ENCODE results near the gene ZNF556. TPM values are rescaled to one million over a fixed set of nuclear protein-coding genes. Genes with fewer than 3 reads are reported as not detected.
"Not testable (repeated sequence)": the region's sequence is repeated elsewhere in the genome, so short reads cannot be mapped to it uniquely, and the experiment has no call there.

The ZNF556 gene
- total RNA-seq, 1 experiment from 2014 or later = not detected

DNA sequence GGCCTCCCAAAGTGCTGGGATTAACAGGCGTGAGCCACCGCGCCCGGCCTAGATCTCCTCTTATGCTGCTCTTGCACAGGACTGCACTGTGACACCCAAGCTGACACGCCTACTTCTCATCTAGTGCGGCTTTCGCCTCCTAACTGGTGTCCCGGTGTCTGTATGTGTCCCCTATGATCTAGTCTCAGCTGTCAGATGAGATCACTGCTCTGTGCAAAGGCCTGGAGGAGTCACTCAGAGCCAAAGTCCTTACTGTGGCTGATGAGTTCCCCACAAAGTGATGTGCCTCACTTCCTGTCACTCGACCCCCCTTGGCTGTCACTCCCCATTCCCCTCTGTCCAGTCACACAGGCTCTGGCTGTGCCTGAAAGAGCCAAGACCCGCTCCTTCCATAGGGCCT is 2.5 kb downstream of the ZNF556 start:
- ChIA-PET CTCF (interaction anchor here (1.1 kb wide), 1 partner anchor 18 kb away, joined by 3 read pairs; no protein-coding TSS in a partner anchor), POLR2A (no interaction called here), RAD21 (ENCODE audit: low non-redundant PET in 1 of 2, low total read pairs in 2 of 2, uncharacterized antibody in 2 of 2, unreplicated experiment in 2 of 2) (no interaction called here)
- Histone ChIP-seq H3K27ac (ENCODE audit: low read depth, low read length) (no peak overlapping the region), H4K20me1 (ENCODE audit: insufficient read depth) (no peaks in the 10 kb centered on the region), H3K9me3 (ENCODE audit: control insufficient read depth in 1 of 2, insufficient read depth in 1 of 2, low read depth in 1 of 2, low read length in 2 of 2) (peaks cover 0 to 10% of the 10 kb centered on the region in 2 experiments; a peak in 1 of 4 replicates), H3K4me2 (ENCODE audit: low read length) (no peak overlapping the region), H3K9me2 (ENCODE audit: insufficient read depth) (no peaks in the 10 kb centered on the region), H3K36me3 (ENCODE audit: control insufficient read depth in 1 of 2, insufficient read depth in 2 of 2, low read length in 2 of 2) (no peaks in the 10 kb centered on the region), H3K4me3 (replicated peaks in 1 of 2; ENCODE audit: low read depth in 1 of 2, low read length in 2 of 2) (no peak overlapping the region), H2AFZ (ENCODE audit: low read depth, low read length, poor library complexity, severe bottlenecking) (no peak overlapping the region), H3K27me3 (ENCODE audit: insufficient read depth, low read length) (no peaks in the 10 kb centered on the region), H3K4me1 (ENCODE audit: control insufficient read depth in 1 of 2, insufficient read depth in 2 of 2, low read length in 2 of 2) (no peaks in the 10 kb centered on the region), H3K79me2 (ENCODE audit: insufficient read depth, low read length) (no peaks in the 10 kb centered on the region), H3K9ac (ENCODE audit: low read length) (no peak overlapping the region)
- ATAC-seq (no peak), DNase-seq (ENCODE audit: low read depth, low spot score) (no peak)
- BruUV-seq (replicated peaks) = no TSS peak
- intact Hi-C loops (cut with micrococcal nuclease) = loop anchor here (2.0 kb wide), 1 partner anchor 221 kb away; no protein-coding TSS in a partner anchor
- TF ChIP-seq CBX3 (IDR thresholded peaks at IDR 0.05; ENCODE audit: low read depth) (no peak), RAD21 (IDR thresholded peaks at IDR 0.05; ENCODE audit: low read depth) (no peak), ZNF274 (IDR thresholded peaks at IDR 0.05; ENCODE audit: low read depth, low read length) (no peak), ZFX (IDR thresholded peaks at IDR 0.05) (no peak), POLR2AphosphoS5 (IDR thresholded peaks at IDR 0.05; ENCODE audit: low read depth, low read length) (no peak), EZH2phosphoT487 (IDR thresholded peaks at IDR 0.05; ENCODE audit: borderline replicate concordance) (no peak), JUND (IDR thresholded peaks at IDR 0.05) (no peak), TCF7L2 (IDR thresholded peaks at IDR 0.05; ENCODE audit: borderline replicate concordance, extremely low read depth, insufficient read depth, insufficient read length) (no peak), EGR1 (IDR thresholded peaks at IDR 0.05; ENCODE audit: low read depth) (no peak), SRF (IDR thresholded peaks at IDR 0.05; ENCODE audit: low read depth) (no peak)

DNA sequence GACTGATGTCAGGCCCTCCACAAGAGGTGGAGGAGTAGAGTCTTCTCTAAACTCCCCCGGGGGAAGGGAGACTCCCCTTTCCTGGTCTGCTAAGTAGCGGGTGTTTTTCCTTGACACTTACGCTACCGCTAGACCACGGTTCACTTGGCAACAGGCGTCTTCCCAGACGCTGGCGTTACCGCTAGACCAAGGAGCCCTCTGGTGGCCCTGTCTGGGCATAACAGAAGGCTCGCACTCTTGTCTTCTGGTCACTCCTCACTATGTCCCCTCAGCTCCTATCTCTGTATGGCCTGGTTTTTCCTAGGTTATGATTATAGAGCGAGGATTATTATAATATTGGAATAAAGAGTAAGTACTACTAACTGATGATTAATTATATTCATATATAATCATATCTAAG is 5.0 kb downstream of the ZNF556 start:
- CTCF ChIA-PET = interaction anchor here (0.7 to 1.2 kb wide), 2 partner anchors 165 to 224 kb away, joined by 4 to 10 read pairs; no protein-coding TSS in a partner anchor
- TF ChIP-seq, protein P1, sequence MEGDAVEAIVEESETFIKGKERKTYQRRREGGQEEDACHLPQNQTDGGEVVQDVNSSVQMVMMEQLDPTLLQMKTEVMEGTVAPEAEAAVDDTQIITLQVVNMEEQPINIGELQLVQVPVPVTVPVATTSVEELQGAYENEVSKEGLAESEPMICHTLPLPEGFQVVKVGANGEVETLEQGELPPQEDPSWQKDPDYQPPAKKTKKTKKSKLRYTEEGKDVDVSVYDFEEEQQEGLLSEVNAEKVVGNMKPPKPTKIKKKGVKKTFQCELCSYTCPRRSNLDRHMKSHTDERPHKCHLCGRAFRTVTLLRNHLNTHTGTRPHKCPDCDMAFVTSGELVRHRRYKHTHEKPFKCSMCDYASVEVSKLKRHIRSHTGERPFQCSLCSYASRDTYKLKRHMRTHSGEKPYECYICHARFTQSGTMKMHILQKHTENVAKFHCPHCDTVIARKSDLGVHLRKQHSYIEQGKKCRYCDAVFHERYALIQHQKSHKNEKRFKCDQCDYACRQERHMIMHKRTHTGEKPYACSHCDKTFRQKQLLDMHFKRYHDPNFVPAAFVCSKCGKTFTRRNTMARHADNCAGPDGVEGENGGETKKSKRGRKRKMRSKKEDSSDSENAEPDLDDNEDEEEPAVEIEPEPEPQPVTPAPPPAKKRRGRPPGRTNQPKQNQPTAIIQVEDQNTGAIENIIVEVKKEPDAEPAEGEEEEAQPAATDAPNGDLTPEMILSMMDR (IDR thresholded peaks at IDR 0.05 in 2 of 3, conservative IDR thresholded peaks at IDR 0.05 in 1 of 3; ENCODE audit: borderline replicate concordance in 1 of 3, insufficient read depth in 1 of 3, low read depth in 2 of 3, low read length in 2 of 3) = peak in 2 of 3 experiments; percentile 22 to 23; a peak in 3 of 6 replicates
- peak; percentile 12; the same call in 1 of the 2 replicates for TF ChIP-seq RAD21 (IDR thresholded peaks at IDR 0.05; ENCODE audit: low read depth)
- H4K20me1 ChIP-seq (ENCODE audit: insufficient read depth); BruUV-seq (replicated peaks); H3K27ac ChIP-seq (ENCODE audit: low read depth, low read length); H3K4me3 ChIP-seq (replicated peaks in 1 of 2; ENCODE audit: low read depth in 1 of 2, low read length in 2 of 2); H3K4me2 ChIP-seq (ENCODE audit: low read length); POLR2A ChIA-PET; H3K27me3 ChIP-seq (ENCODE audit: insufficient read depth, low read length); DNase-seq (ENCODE audit: low read depth, low spot score); H3K9ac ChIP-seq (ENCODE audit: low read length); H2AFZ ChIP-seq (ENCODE audit: low read depth, low read length, poor library complexity, severe bottlenecking); H3K4me1 ChIP-seq (ENCODE audit: control insufficient read depth in 1 of 2, insufficient read depth in 2 of 2, low read length in 2 of 2); H3K9me2 ChIP-seq (ENCODE audit: insufficient read depth); H3K36me3 ChIP-seq (ENCODE audit: control insufficient read depth in 1 of 2, insufficient read depth in 2 of 2, low read length in 2 of 2); RAD21 ChIA-PET (ENCODE audit: low non-redundant PET in 1 of 2, low total read pairs in 2 of 2, uncharacterized antibody in 2 of 2, unreplicated experiment in 2 of 2); H3K79me2 ChIP-seq (ENCODE audit: insufficient read depth, low read length); intact Hi-C loops (cut with micrococcal nuclease); ATAC-seq: not testable (repeated sequence)
- H3K9me3 ChIP-seq (ENCODE audit: control insufficient read depth in 1 of 2, insufficient read depth in 1 of 2, low read depth in 1 of 2, low read length in 2 of 2) = peaks cover 2 to 18% of the 10 kb centered on the region in 2 experiments; a peak in 2 of 4 replicates

Measured in HCT116 (cell line).